Type B pancreatic cell (in vitro differentiated cells): ENCODE data around the gene PRPF18. TPM values are rescaled to one million over a fixed set of nuclear protein-coding genes. Genes with fewer than 3 reads are reported as not detected.

Experiments
- DNase-seq: peaks from one replicate; pipeline ENCODE4 v3.0.0; 2021; ENCODE audit warnings: mixed read lengths; ENCODE audit not compliant: unreplicated experiment; ENCODE audit errors: extremely low spot score
- H3K27ac Mint-ChIP-seq: 2 replicates; pipeline ENCODE4 v1.8.0; 2021; ENCODE audit warnings: mild to moderate bottlenecking, mixed read lengths
- H3K27me3 Mint-ChIP-seq: 2 replicates; pipeline ENCODE4 v1.8.0; 2021; ENCODE audit warnings: mixed read lengths
- H3K36me3 Mint-ChIP-seq: 2 replicates; pipeline ENCODE4 v1.8.0; 2021; ENCODE audit warnings: mixed read lengths
- H3K4me1 Mint-ChIP-seq: one replicate; pipeline ENCODE4 v1.8.0; 2021; ENCODE audit warnings: mixed read lengths; ENCODE audit not compliant: unreplicated experiment
- H3K4me3 Mint-ChIP-seq: 2 replicates; pipeline ENCODE4 v1.8.0; 2021; ENCODE audit warnings: mild to moderate bottlenecking, mixed read lengths
- H3K9me3 Mint-ChIP-seq: 2 replicates; pipeline ENCODE4 v1.8.0; 2021; ENCODE audit warnings: mixed read lengths
- CTCF ChIP-seq: fragments of 200-600 bp; sonication (generic); conservative IDR thresholded peaks from 2 replicates; pipeline ENCODE4 v1.5.0; 2021; ENCODE audit warnings: antibody characterized with exemption, mild to moderate bottlenecking
- total RNA-seq: library from RNA; stranded (reverse); gene quantifications from 2 replicates; pipeline ENCODE4 v1.2.1, GENCODE V29; 2021; ENCODE audit warnings: low replicate concordance

PRPF18 gene
- total RNA-seq, 1 donor from 2014 or later: 16.7 TPM

GRCh38 chr10:13633689-13634088, 46.9 kb downstream of the PRPF18 start:
- H3K4me1 Mint-ChIP-seq: peaks cover 23% of the 10 kb centered on the region
- H3K4me3 Mint-ChIP-seq: peak overlapping the region; percentile 41
- no peak for DNase-seq
- H3K27ac Mint-ChIP-seq: peak overlapping the region; percentile 83
- no peaks in the 10 kb centered on the region for H3K9me3 Mint-ChIP-seq
- H3K36me3 Mint-ChIP-seq: peaks cover 32% of the 10 kb centered on the region
- TF ChIP-seq CTCF: no peak
- no peaks in the 10 kb centered on the region for H3K27me3 Mint-ChIP-seq

- H3K4me1 Mint-ChIP-seq: peaks cover 23% of the 10 kb centered on the region
- H3K27me3 Mint-ChIP-seq: no peaks in the 10 kb centered on the region
- DNase-seq: no peak
- H3K27ac Mint-ChIP-seq: no peak overlapping the region
- no peak overlapping the region for H3K4me3 Mint-ChIP-seq
- peaks cover 34% of the 10 kb centered on the region for H3K36me3 Mint-ChIP-seq
- no peak for TF ChIP-seq CTCF
- no peaks in the 10 kb centered on the region for H3K9me3 Mint-ChIP-seq
These were observed 47.4 kb downstream of the PRPF18 start for GRCh38 chr10:13634207-13634606.

- Mint-ChIP-seq H3K4me1 (peaks cover 18% of the 10 kb centered on the region), H3K4me3 (no peak overlapping the region), H3K9me3 (peaks cover 10% of the 10 kb centered on the region), H3K36me3 (peaks cover 45% of the 10 kb centered on the region), H3K27ac (no peak overlapping the region), H3K27me3 (no peaks in the 10 kb centered on the region)
- no peak for TF ChIP-seq CTCF
- no peak for DNase-seq
These were observed 50.0 kb downstream of the PRPF18 start for GRCh38 chr10:13636776-13637175.

GRCh38 chr10:13637303-13637856, 50.6 kb downstream of the PRPF18 start:
- Mint-ChIP-seq H3K27ac (no peak overlapping the region), H3K4me1 (peaks cover 18% of the 10 kb centered on the region), H3K27me3 (no peaks in the 10 kb centered on the region), H3K4me3 (no peak overlapping the region), H3K9me3 (peaks cover 16% of the 10 kb centered on the region), H3K36me3 (peaks cover 50% of the 10 kb centered on the region)
- DNase-seq: no peak
- no peak for TF ChIP-seq CTCF

- Mint-ChIP-seq H3K4me3 (no peak overlapping the region), H3K27ac (no peak overlapping the region), H3K4me1 (peaks cover 16% of the 10 kb centered on the region), H3K9me3 (peaks cover 21% of the 10 kb centered on the region), H3K27me3 (no peaks in the 10 kb centered on the region), H3K36me3 (peaks cover 54% of the 10 kb centered on the region)
- no peak for DNase-seq
- TF ChIP-seq CTCF: no peak
These were observed 51.1 kb downstream of the PRPF18 start for GRCh38 chr10:13637894-13638293.

GRCh38 chr10:13642293-13642692, 55.5 kb downstream of the PRPF18 start:
- no peaks in the 10 kb centered on the region for H3K27me3 Mint-ChIP-seq
- H3K36me3 Mint-ChIP-seq: peaks cover 74% of the 10 kb centered on the region
- H3K4me3 Mint-ChIP-seq: no peak overlapping the region
- H3K4me1 Mint-ChIP-seq: peaks cover 11% of the 10 kb centered on the region
- DNase-seq: no peak
- peaks cover 22% of the 10 kb centered on the region for H3K9me3 Mint-ChIP-seq
- no peak for TF ChIP-seq CTCF
- no peak overlapping the region for H3K27ac Mint-ChIP-seq
